ENCODE results near the gene ABAT.

The ABAT gene

GRCh38 chr16:8678068-8678927, 3.9 kb downstream of the ABAT start:
- no peaks in the 10 kb centered on the region for H3K36me3 ChIP-seq
- no peak for TF ChIP-seq CTCF (IDR thresholded peaks at IDR 0.05)
- DNase-seq: no peak
- peaks cover 0 to 17% (median 13%) of the 10 kb centered on the region in 4 donors for H3K4me1 ChIP-seq
- no peaks in the 10 kb centered on the region for H3K27me3 ChIP-seq
- H3K9me3 ChIP-seq: no peaks in the 10 kb centered on the region
- no peak overlapping the region for H3K27ac ChIP-seq
- no peak overlapping the region for H3K4me3 ChIP-seq
- intact Hi-C loops (cut with DNase I; ENCODE audit: low total_unique reads): loop anchor here (10.0 kb wide), 2 partner anchors 117 to 407 kb away; partner anchors contain the start of genes PMM2 and TMEM186

GRCh38 chr16:8679151-8679550, 4.7 kb downstream of the ABAT start:
- Histone ChIP-seq H3K36me3 (no peaks in the 10 kb centered on the region), H3K9me3 (no peaks in the 10 kb centered on the region), H3K4me1 (peaks cover 0 to 13% (median 10%) of the 10 kb centered on the region in 4 donors), H3K4me3 (no peak overlapping the region), H3K27me3 (no peaks in the 10 kb centered on the region), H3K27ac (no peak overlapping the region)
- DNase-seq: no peak
- no peak for TF ChIP-seq CTCF (IDR thresholded peaks at IDR 0.05)
- intact Hi-C loops (cut with DNase I; ENCODE audit: low total_unique reads): loop anchor here (10.0 kb wide), 2 partner anchors 116 to 406 kb away; partner anchors contain the start of genes PMM2 and TMEM186

DNA sequence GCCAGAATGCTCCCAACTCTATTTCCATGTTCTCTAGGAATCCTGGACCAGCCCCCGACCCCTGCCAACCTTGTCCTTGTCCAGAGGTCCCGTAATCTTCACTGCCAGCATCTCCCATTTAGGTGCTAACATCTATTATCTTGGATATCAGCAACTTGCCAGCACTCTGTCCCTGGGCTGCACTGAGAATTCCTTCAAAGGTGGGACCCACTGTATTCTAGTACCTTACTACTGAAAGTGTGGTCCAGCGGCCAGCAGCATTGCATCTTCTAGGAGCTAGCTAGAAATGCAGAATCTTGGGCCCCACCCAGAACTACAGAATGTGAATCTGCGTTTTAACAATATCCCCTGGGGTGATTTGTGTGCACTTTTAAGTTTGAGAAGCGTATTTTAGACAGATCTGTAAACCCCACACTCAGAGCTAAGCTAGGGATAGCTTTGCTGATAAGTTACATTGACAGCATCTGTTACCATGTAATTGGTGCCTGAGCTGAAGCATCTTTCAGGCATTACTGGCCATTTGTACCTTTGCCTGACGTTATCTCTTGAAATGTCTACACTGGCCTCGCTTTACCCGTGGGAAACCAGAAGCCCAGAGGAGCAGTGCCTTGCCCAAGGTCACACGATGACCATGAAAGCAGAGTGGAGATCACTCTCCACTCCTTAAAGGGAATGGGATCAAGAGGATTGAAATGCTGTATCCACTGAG, 8.3 kb downstream of the ABAT start:
- H3K27me3 ChIP-seq: no peaks in the 10 kb centered on the region
- H3K36me3 ChIP-seq: no peaks in the 10 kb centered on the region
- TF ChIP-seq CTCF (IDR thresholded peaks at IDR 0.05): no peak
- intact Hi-C loops (cut with DNase I; ENCODE audit: low total_unique reads): no loop called here
- no peak overlapping the region for H3K4me3 ChIP-seq
- no peak overlapping the region for H3K27ac ChIP-seq
- peaks cover 0 to 9% (median 0%) of the 10 kb centered on the region in 4 donors for H3K4me1 ChIP-seq
- no peak for DNase-seq
- H3K9me3 ChIP-seq: no peaks in the 10 kb centered on the region

DNA sequence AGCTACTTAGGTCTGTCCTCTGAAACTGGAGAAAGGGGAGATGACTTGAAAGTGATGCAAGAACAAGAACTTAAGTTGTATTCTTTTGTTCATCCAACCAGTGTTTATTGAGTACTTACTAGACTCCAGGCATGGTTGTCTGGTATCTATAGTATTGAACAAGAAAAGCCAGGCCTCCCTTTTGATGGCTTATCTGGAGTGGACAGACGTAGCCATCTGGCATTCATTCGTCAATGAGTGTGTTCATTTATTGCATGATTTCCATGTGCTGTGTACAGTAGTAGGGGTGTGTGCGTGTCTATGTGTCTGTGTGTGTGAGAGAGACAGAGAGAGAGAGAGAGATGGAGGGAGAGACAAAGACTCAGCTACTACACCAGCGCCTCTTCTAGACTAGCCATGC, 9.2 kb downstream of the ABAT start:
- Histone ChIP-seq H3K9me3 (no peaks in the 10 kb centered on the region), H3K27me3 (no peaks in the 10 kb centered on the region), H3K4me1 (peaks cover 0 to 9% (median 0%) of the 10 kb centered on the region in 4 donors), H3K27ac (no peak overlapping the region), H3K36me3 (no peaks in the 10 kb centered on the region), H3K4me3 (no peak overlapping the region)
- intact Hi-C loops (cut with DNase I; ENCODE audit: low total_unique reads): no loop called here
- TF ChIP-seq CTCF (IDR thresholded peaks at IDR 0.05): no peak
- no peak for DNase-seq

GRCh38 chr16:8685617-8686016, 11.2 kb downstream of the ABAT start:
- H3K27ac ChIP-seq: no peak overlapping the region
- no peak for TF ChIP-seq CTCF (IDR thresholded peaks at IDR 0.05)
- intact Hi-C loops (cut with DNase I; ENCODE audit: low total_unique reads): no loop called here

More at GRCh38 chr16:8685617-8686016, 11.2 kb downstream of the ABAT start:
- peaks cover 8 to 18% (median 10%) of the 10 kb centered on the region in 3 donors for H3K36me3 ChIP-seq
- H3K9me3 ChIP-seq: peaks cover 3 to 15% (median 10%) of the 10 kb centered on the region in 3 donors
- peaks cover 0 to 9% (median 0%) of the 10 kb centered on the region in 4 donors for H3K4me1 ChIP-seq
- no peaks in the 10 kb centered on the region for H3K27me3 ChIP-seq
- no peak for DNase-seq
- no peak overlapping the region for H3K4me3 ChIP-seq

Measured in tibial artery (tissue), 4 donors.